ENCODE measurements around the gene AMH.
"Not testable (repeated sequence)": the region's sequence is repeated elsewhere in the genome, so short reads cannot be mapped to it uniquely, and the experiment has no call there.

AMH gene

DNA sequence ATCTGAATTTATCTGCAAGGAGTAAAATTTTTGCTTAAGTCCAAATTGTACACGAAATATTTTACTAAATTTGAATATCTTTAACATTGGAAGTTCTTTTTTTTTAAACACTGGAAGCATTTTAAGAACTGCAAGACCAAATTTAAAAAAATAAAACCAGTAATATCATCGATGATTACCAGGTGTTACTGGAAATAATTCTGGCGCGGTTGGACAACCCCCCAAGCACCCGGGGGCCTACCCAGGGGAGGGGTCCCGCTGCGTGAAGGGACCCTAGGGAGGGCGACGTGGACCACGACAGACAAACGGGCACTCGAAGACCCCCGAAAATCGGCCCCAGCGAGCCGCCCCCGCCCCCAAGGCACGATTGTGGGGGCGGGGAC is 19.7 kb downstream of the AMH start:
- DNase-seq: no peak

DNA sequence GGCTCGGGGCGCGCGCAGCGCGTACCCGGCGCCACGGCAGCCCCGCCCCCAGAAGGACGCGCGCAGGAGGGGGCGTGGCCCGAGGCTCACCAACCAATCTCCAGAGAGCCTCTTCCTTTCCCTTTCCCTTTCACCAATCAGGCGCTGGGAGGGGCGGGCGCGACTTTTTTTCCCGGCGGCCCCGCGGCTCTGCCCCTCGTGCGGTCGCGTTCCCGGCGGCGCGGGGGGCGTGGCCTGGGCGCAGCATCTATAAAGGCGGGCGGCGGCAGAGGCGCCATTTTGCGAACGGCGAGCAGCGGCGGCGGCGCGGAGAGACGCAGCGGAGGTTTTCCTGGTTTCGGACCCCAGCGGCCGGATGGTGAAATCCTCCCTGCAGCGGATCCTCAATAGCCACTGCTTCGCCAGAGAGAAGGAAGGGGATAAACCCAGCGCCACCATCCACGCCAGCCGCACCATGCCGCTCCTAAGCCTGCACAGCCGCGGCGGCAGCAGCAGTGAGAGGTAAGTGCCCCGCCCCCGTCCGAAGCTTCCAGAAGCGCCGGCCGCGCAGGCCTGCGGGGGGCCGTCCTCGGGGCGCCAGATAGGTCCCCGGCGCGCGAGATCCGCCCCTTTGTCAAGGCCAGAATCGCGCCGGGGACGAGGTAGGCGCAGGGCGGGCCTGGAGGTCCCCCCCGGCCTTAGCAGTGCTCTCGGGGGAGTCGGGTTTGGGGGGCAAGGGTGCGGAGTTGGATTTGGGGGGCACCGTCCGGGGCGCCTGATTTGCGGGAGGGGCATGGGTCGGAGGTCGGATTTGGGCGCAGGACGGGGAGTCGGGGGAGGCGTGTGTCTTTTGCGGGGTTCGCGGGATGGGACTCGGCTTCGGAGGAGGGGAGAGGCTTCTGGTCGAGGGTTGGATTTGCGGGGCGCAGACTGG is 20.4 kb downstream of the AMH start:
- peak; percentile 70 to 99 (median 95) for DNase-seq

DNA sequence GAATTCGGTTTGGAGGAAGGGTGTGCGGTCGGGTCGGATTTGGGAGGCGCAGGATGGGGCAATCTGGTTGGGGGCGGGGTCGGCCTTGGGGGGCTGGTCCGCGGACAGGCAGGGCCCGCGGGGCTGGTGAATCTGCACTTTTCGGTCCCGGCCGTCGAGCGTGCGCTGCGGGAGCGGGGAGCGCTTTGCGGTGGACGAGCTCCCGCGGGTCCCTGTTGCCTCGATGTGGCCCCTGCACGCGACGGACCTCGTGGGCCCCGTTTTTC is 21.0 kb downstream of the AMH start:
- DNase-seq: peak in 5 of 56 donors; percentile 16 to 49 (median 27)

GRCh38 chr19:2270423-2271233 is 21.5 kb downstream of the AMH start:
- DNase-seq: peak in 50 of 56 donors; percentile 8 to 85 (median 61)

DNA sequence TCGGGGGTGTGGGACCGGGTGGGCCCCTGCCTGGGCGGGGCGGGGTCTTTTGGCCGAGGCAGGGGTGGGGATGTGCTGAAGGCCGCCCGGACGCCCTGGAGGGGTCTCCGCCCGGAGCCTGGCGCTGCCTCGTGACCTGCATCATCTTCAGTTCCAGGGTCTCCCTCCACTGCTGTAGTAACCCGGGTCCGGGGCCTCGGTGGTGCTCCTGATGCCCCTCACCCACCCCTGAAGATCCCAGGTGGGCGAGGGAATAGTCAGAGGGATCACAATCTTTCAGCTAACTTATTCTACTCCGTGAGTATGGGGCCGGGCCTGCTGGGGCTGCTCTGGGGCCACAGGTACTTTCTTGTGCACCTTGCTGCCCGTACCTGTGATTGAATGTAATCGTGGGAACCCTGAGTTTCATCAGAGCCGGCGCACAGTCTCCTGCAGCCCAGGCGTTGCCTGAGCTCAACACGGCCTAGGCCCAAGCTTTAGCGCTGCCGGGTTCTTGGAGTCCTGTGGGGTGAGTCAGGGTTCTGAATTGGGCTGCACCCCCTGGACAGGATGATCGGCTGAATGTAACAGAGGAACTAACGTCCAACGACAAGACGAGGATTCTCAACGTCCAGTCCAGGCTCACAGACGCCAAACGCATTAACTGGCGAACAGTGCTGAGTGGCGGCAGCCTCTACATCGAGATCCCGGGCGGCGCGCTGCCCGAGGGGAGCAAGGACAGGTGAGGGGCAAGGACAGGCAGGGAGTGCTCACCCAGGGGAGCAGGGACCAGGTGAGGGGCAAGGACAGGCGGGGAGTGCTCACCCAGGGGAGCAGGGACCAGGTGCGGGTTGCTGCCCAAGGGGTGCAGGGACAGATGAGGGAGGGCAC is 22.3 kb downstream of the AMH start:
- peak in 1 of 56 donors; percentile 21 for DNase-seq

- DNase-seq: peak in 42 of 56 donors; percentile 5 to 74 (median 37)
These were observed 24.4 kb downstream of the AMH start for GRCh38 chr19:2273356-2274184.

DNA sequence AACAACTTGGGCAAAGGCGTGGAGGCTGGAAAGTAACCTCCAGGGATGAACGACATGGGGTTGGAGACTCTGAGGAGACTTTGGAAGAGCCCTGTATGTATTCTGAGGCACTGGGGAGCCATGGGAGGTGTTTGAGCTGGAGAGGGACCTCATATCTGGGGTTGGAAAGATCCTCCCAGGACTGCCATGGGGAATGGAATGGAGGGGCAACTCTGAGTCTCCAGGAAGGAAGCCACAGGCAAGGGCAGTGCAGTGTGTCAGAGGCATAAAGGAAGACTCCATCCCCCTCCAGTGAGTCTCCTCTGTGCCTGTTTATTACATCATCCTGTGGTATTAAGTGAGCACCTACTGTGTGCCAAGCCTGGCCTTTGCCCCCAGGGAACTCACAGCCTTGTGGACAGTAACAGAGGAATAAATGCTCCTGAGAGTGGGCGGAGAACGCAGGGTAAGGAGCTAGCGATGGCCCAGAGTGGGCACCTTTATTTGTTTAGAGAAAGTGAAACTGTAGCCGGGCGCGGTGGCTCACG is 25.1 kb downstream of the AMH start:
- no peak for DNase-seq

DNA sequence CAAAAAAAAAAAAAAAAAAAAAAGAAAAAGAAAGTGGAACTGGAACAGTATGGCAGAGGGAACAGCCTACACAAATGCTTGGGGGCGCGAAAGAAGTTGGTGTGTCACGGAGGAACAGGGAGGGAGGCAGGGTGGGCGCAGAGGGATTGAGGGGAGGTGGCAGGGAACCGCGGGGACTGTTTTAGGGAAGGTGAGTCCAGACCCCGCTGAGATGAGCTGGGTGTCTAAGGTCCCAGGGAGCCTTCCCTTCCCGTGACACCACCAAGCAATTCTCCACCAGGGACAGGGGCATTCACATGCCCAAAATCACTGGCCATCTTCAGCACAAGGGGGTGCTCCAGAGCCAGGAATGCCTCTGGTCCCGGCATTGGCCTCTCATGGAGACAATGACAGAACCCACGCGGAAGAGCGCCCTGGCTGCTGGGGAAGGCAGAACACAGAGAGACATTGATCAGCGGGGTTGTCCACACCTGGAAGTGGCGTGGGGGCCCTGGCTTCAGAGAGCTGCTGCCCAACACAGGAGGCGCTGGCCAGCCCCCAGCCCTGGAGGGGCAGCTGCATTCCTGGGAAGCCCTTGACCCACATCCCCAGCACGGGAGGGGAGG is 25.9 kb downstream of the AMH start:
- peak in 45 of 56 donors; percentile 13 to 79 (median 52) for DNase-seq

DNA sequence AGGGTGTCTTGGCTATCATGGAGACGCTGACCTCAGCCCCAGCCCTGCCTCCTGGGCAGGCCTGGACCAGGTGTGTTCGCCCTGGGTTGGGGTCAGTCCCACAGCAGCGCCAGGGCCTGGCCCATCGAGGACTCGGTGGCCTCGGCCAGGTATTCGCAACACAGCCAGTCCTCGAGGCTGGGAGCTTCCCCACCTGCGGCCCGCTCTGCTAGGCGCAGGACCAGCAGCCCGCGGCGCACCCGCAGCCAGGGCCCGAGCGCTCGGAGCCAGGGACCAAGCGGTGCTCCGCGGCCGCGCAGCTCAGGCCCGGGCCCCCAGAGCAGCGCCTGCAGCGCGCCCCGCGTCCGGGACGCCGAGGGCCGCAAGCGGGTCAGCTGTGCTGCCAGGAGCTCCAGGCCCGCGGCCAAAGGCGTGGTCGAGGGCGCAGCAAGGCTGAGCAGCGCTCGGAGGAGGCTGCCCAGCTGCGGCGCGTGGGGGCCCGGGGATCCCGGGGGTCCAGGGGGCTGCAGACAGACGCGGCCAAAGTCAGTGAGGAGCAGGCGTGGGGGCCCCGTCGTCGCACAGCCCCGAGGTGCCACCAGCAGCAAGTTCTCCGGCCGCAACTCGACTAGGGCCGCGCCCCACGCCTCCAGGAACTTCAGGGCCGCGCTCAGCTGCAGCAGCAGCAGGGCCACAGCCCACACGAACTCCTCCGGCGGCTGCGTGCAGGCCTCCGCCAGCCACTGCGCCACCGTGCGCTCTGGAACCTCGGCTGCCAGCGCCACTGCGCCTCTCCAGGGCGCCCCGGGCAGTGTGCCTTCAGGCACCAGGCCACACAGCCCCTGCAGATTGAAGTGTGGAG is 26.7 kb downstream of the AMH start:
- peak in 7 of 56 donors; percentile 18 to 41 (median 32) for DNase-seq

DNA sequence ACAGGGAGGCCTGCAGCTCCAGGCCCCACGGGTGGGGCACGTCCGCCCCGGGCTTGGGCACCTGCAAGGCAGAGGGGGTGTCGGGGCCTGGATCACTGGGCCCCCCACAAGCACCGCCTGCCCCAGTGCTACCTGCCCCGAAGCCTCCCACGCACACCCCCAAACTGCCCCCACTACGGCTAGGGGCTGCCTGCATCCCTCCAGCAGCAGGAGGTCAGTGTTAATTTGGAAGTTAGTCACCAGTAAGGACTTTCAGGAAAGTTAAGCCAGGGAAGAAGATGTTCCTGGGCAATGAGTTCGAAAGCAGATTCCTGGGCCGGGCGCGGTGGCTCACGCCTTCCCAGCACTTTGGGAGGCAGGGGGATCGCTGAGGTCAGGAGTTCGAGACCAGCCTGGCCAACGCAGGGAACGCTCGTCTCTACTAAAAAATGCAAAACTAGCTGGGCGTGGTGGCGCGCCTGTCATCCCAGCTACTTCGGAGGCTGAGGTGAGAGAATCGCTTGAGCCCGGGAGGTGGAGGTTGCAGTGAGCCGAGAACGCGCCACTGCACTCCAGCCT is 27.4 kb downstream of the AMH start:
- no peak for DNase-seq

DNA sequence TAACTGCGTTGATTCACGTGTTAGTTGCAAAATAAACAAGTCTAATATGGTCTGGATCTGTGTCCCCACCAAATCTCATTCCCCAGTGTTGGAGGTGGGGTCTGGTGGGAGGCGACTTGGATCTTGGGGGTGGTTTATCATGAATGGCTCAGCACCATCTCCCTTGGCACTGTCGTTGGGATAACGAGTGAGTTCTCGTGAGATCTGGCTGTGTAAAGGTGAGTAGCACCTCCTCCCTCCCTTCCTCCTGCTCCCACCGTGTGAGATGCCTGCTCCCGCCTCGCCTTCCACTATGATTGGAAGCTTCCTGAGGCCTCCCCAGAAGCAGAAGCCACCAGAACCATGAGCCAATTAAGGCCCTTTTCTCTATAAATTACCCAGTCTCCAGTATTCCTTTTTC is 28.0 kb downstream of the AMH start:
- no peak for DNase-seq

GRCh38 chr19:2278459-2279158 is 29.5 kb downstream of the AMH start:
- DNase-seq: no peak

- no peak for DNase-seq
These were observed 31.6 kb downstream of the AMH start for GRCh38 chr19:2280633-2281264.

- DNase-seq: not testable (repeated sequence)
These were observed 32.3 kb downstream of the AMH start for GRCh38 chr19:2281265-2282061.

GRCh38 chr19:2282062-2282861 is 33.1 kb downstream of the AMH start, which contains the start of gene PEAK3:
Gene PEAK3, minus strand, starts transcription at chr19:2282175. Its CDS starts 1,244 bp downstream, at chr19:2280931.
- DNase-seq: peak in 37 of 56 donors; percentile 11 to 75 (median 28)

GRCh38 chr19:2282862-2283237 is 33.7 kb downstream of the AMH start:
- no peak for DNase-seq

Measured in nucleus accumbens (tissue), 56 donors.